HepG2 (cell line): ENCODE measurements around the gene RAD51D. TPM values are rescaled to one million over a fixed set of nuclear protein-coding genes. Genes with fewer than 3 reads are reported as not detected.

Source experiments
- ARHGAP35 ChIP-seq: sonication (generic); formaldehyde crosslinking; IDR thresholded peaks from 2 replicates; pipeline ENCODE4 v1.9.0; 2022; ENCODE audit warnings: mild to moderate bottlenecking, inconsistent platforms, moderate library complexity, missing genetic modification reagents, borderline replicate concordance
- ARID2 ChIP-seq: sonication (generic); formaldehyde crosslinking; IDR thresholded peaks from 2 replicates; pipeline ENCODE4 v1.8.1; 2022; ENCODE audit warnings: mild to moderate bottlenecking, missing genetic modification reagents, borderline replicate concordance
- BRCA1 ChIP-seq: sonication (generic); formaldehyde crosslinking; IDR thresholded peaks from 2 replicates; pipeline ENCODE4 v1.4.0; 2020; ENCODE audit warnings: missing genetic modification reagents
- CBX2 ChIP-seq, 2 experiments: fragments of 200-600 bp in 1 of 2; sonication (generic); formaldehyde crosslinking in 1 of 2; IDR thresholded peaks; 2 replicates each; pipeline versions ENCODE4 v1.7.0 to v1.8.1; 2018 to 2022; ENCODE audit warnings: low read depth in 2 of 2, low read length in 1 of 2, mild to moderate bottlenecking in 1 of 2, missing genetic modification reagents in 1 of 2
- DPF2 ChIP-seq: sonication (generic); formaldehyde crosslinking; IDR thresholded peaks from 2 replicates; pipeline ENCODE4 v1.4.0; 2020; ENCODE audit warnings: mild to moderate bottlenecking, low read depth, missing genetic modification reagents, borderline replicate concordance
- HNRNPH1 ChIP-seq: fragments of 200-400 bp; formaldehyde crosslinking; optimal IDR thresholded peaks from 2 replicates; pipeline ENCODE3; 2017; ENCODE audit warnings: mild to moderate bottlenecking, low read depth, low read length
- MIXL1 ChIP-seq: IDR thresholded peaks from 2 replicates; pipeline ENCODE4 v1.6.1; 2016
- MXD4 ChIP-seq: IDR thresholded peaks from 2 replicates; pipeline ENCODE4 v1.6.1; 2016; ENCODE audit warnings: mild to moderate bottlenecking, missing biosample characterization, missing genetic modification reagents
- NR2C2 ChIP-seq: sonication (generic); formaldehyde crosslinking; IDR thresholded peaks from 2 replicates; pipeline ENCODE4 v1.4.0; 2020; ENCODE audit warnings: missing genetic modification reagents, mild to moderate bottlenecking, moderate library complexity, borderline replicate concordance
- POLR2G ChIP-seq: fragments of 200-400 bp; formaldehyde crosslinking; IDR thresholded peaks from 2 replicates; pipeline ENCODE4 v1.6.1; 2018; ENCODE audit warnings: mild to moderate bottlenecking, low read depth, low read length, moderate library complexity
- PRMT3 ChIP-seq: sonication (generic); formaldehyde crosslinking; IDR thresholded peaks from 2 replicates; pipeline ENCODE4 v1.8.1; 2022; ENCODE audit warnings: low read depth, mild to moderate bottlenecking, moderate library complexity, missing genetic modification reagents, borderline replicate concordance
- THAP11 ChIP-seq: IDR thresholded peaks from 2 replicates; pipeline ENCODE4 v1.6.1; 2016; ENCODE audit warnings: missing biosample characterization, missing genetic modification reagents
- THAP7 ChIP-seq: sonication (generic); formaldehyde crosslinking; IDR thresholded peaks from 2 replicates; pipeline ENCODE4 v1.8.1; 2023; ENCODE audit warnings: mild to moderate bottlenecking, missing genetic modification reagents
- THYN1 ChIP-seq: sonication (generic); formaldehyde crosslinking; IDR thresholded peaks from 2 replicates; pipeline ENCODE4 v1.8.1; 2023; ENCODE audit warnings: low read depth, mild to moderate bottlenecking, moderate library complexity, missing genetic modification reagents, borderline replicate concordance
- ZFP37 ChIP-seq: sonication (generic); formaldehyde crosslinking; IDR thresholded peaks from 2 replicates; pipeline ENCODE4 v1.4.0; 2020; ENCODE audit warnings: missing genetic modification reagents, borderline replicate concordance
- ZFP90 ChIP-seq: sonication (generic); formaldehyde crosslinking; IDR thresholded peaks from 2 replicates; pipeline ENCODE4 v1.8.0; 2022; ENCODE audit warnings: missing genetic modification reagents, mild to moderate bottlenecking, inconsistent platforms, borderline replicate concordance
- ZFYVE20 ChIP-seq: sonication (generic); formaldehyde crosslinking; IDR thresholded peaks from 2 replicates; pipeline ENCODE4 v1.8.0; 2023; ENCODE audit warnings: low read depth, mild to moderate bottlenecking, moderate library complexity, missing genetic modification reagents, borderline replicate concordance
- ZMYM4 ChIP-seq: sonication (generic); formaldehyde crosslinking; IDR thresholded peaks from 2 replicates; pipeline ENCODE4 v1.8.1; 2023; ENCODE audit warnings: mild to moderate bottlenecking, missing genetic modification reagents
- ZNF34 ChIP-seq: sonication (generic); formaldehyde crosslinking; IDR thresholded peaks from 2 replicates; pipeline ENCODE4 v1.4.0; 2020; ENCODE audit warnings: mild to moderate bottlenecking, missing genetic modification reagents, borderline replicate concordance
- ZNF343 ChIP-seq: sonication (generic); formaldehyde crosslinking; IDR thresholded peaks from 2 replicates; pipeline ENCODE4 v1.4.0; 2020; ENCODE audit warnings: mild to moderate bottlenecking, missing genetic modification reagents
- ZNF362 ChIP-seq: sonication (generic); formaldehyde crosslinking; IDR thresholded peaks from 2 replicates; pipeline ENCODE4 v1.4.0; 2020; ENCODE audit warnings: missing genetic modification reagents, mild to moderate bottlenecking, borderline replicate concordance
- ZNF430 ChIP-seq: sonication (generic); formaldehyde crosslinking; IDR thresholded peaks from 2 replicates; pipeline ENCODE4 v1.9.0; 2021; ENCODE audit warnings: mild to moderate bottlenecking, missing genetic modification reagents
- ZNF546 ChIP-seq: sonication (generic); formaldehyde crosslinking; conservative IDR thresholded peaks from 2 replicates; pipeline ENCODE4 v1.8.1; 2023; ENCODE audit warnings: mild to moderate bottlenecking, missing genetic modification reagents
- ZNF563 ChIP-seq: sonication (generic); formaldehyde crosslinking; IDR thresholded peaks from 2 replicates; pipeline ENCODE4 v1.8.0; 2022; ENCODE audit warnings: mild to moderate bottlenecking, moderate library complexity, missing genetic modification reagents
- ZNF614 ChIP-seq: IDR thresholded peaks from 2 replicates; pipeline ENCODE4 v1.6.1; 2018; ENCODE audit warnings: missing biosample characterization, missing genetic modification reagents, inconsistent platforms, borderline replicate concordance
- ZNF670 ChIP-seq: sonication (generic); formaldehyde crosslinking; IDR thresholded peaks from 2 replicates; pipeline ENCODE4 v1.8.0; 2022; ENCODE audit warnings: mild to moderate bottlenecking, missing genetic modification reagents, borderline replicate concordance
- ZNF703 ChIP-seq: sonication (generic); formaldehyde crosslinking; IDR thresholded peaks from 2 replicates; pipeline ENCODE4 v1.5.1; 2020; ENCODE audit warnings: missing genetic modification reagents, mild to moderate bottlenecking, moderate library complexity, borderline replicate concordance
- polyA plus RNA-seq, 8 experiments: library from polyadenylated mRNA; depleted of rRNA in 3 of 8; stranded (reverse) in 7 of 8; unstranded in 1 of 8; fragments of >200 nt; fragmentation: Illumina TruSeq in 4 of 8; extraction: Trizol in 4 of 8; gene quantifications; 2 replicates each; pipeline versions ENCODE4 v1.2.1 to v1.2.3, GENCODE V29; 2011 to 2016; ENCODE audit warnings: low read depth in 4 of 8, missing spikeins in 1 of 8, mixed read lengths in 1 of 8; ENCODE audit not compliant: insufficient read depth in 1 of 8
- total RNA-seq, 5 experiments: library from RNA; depleted of rRNA; stranded (reverse); fragments of >200 nt; fragmentation: Illumina TruSeq; extraction: Trizol; gene quantifications; 2 replicates each; pipeline ENCODE4 v1.2.3, GENCODE V29; 2016; ENCODE audit warnings: low read depth in 1 of 5

Gene RAD51D
- total and polyA plus RNA-seq, 2 of the 13 experiments (the other 11 are each of a cell fraction or from before 2014, with no cell fraction given) = 6.7 to 13.1 TPM

- TF ChIP-seq DPF2 (CRISPR knock-in tag) (no peak), ZNF563 (peak; percentile 82; the same call in 1 of the 2 replicates), BRCA1 (CRISPR knock-in tag) (no peak), ARHGAP35 (CRISPR knock-in tag) (no peak), ZFP90 (no peak; the same call in 1 of the 2 replicates), MIXL1 (CRISPR knock-in tag) (no peak), CBX2 (IDR thresholded peaks at IDR 0.05; ENCODE audit: low read depth, low read length) (no peak), CBX2 (CRISPR knock-in tag; IDR thresholded peaks at IDR 0.05; ENCODE audit: low read depth) (no peak), NR2C2 (CRISPR knock-in tag) (peak; percentile 74), HNRNPH1 (no peak), ZNF703 (CRISPR knock-in tag) (peak; percentile 59; the same call in 1 of the 2 replicates), THYN1 (CRISPR knock-in tag) (no peak), ZNF343 (CRISPR knock-in tag) (no peak), ZNF34 (no peak), MXD4 (CRISPR knock-in tag) (peak; percentile 41; the same call in 1 of the 2 replicates), ZMYM4 (peak; percentile 90), ARID2 (CRISPR knock-in tag) (no peak), ZFP37 (CRISPR knock-in tag) (no peak), THAP11 (CRISPR knock-in tag) (peak; percentile 50; the same call in 1 of the 2 replicates), ZFYVE20 (CRISPR knock-in tag) (no peak), ZNF430 (CRISPR knock-in tag) (peak; percentile 76; the same call in 1 of the 2 replicates), POLR2G (peak; percentile 75), PRMT3 (CRISPR knock-in tag) (no peak), ZNF362 (CRISPR knock-in tag) (no peak), THAP7 (CRISPR knock-in tag) (no peak), ZNF546 (CRISPR knock-in tag) (0 out of 2 replicates have a peak, but pooled peaks have one; percentile 68), ZNF670 (no peak), ZNF614 (CRISPR knock-in tag) (no peak)
Measured at GRCh38 chr17:35119370-35120165, at the start of gene RAD51D (continued).
